Measurements from ENCODE around the gene FAF1.

Gene FAF1

DNA sequence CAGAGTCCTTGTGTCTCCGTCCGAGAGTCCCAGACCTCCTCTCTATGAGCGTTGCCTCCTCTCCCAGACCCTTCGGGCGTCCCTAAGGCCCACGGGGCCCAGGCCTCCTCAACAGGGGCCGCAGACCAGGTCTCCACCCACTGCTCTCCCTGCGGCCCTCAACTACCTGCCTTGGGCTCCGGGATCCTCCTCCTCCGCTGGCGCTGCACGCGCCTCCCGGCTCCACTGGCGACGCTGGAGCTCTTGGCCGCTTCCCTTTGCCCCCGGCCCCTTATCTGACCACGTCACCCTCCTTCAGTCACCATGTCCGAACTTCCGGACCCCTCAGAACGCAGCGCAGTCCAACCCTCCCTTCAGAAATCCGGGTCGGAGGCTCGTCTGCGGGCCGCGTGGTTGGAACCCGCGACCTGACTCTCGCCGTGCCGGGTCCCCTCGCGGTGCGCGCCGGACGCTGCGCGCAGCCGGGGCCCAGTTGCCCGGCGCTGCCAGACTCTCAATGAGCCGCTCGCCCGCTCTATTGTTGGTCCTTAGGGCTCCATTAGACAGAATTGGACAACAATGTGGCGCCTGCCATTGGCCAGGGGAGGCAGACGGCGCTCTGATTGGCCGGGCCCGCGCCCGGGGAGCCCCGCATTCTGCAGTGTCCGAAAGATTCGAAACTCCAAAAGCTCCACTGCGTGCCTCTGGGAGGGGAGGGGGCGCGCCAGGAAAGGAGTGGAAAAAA, 537.0 kb downstream of the FAF1 start, which contains the start of gene DMRTA2:
TSS of gene DMRTA2 (minus strand) at position 498 of the 724 bp plus-strand sequence. CDS start 1,907 bp downstream, outside the sequence.
- H3K36me3 ChIP-seq (ENCODE audit: insufficient read depth, low read length): no peaks in the 10 kb centered on the region
- no peaks in the 10 kb centered on the region for H3K9me3 ChIP-seq (ENCODE audit: control insufficient read depth, insufficient read depth, low read length)
- H3K4me1 ChIP-seq (ENCODE audit: insufficient read depth, low read length): peaks cover 2% of the 10 kb centered on the region; the same call in 1 of the 2 replicates
- peak within 1 kb of the TSS; percentile 51 for H3K9ac ChIP-seq (ENCODE audit: low read depth, low read length)

GRCh38 chr1:50422675-50422945, 537.5 kb downstream of the FAF1 start:
- H3K36me3 ChIP-seq (ENCODE audit: insufficient read depth, low read length): no peaks in the 10 kb centered on the region
- peak overlapping the region; percentile 41; the same call in 1 of the 2 replicates for H3K9ac ChIP-seq (ENCODE audit: low read depth, low read length)
- H3K4me1 ChIP-seq (ENCODE audit: insufficient read depth, low read length): peaks cover 2% of the 10 kb centered on the region; the same call in 1 of the 2 replicates
- no peaks in the 10 kb centered on the region for H3K9me3 ChIP-seq (ENCODE audit: control insufficient read depth, insufficient read depth, low read length)

GRCh38 chr1:50421768-50422674, 538.0 kb downstream of the FAF1 start:
- no peaks in the 10 kb centered on the region for H3K9me3 ChIP-seq (ENCODE audit: control insufficient read depth, insufficient read depth, low read length)
- peak overlapping the region; percentile 41; the same call in 1 of the 2 replicates for H3K9ac ChIP-seq (ENCODE audit: low read depth, low read length)
- H3K36me3 ChIP-seq (ENCODE audit: insufficient read depth, low read length): no peaks in the 10 kb centered on the region
- peaks cover 2% of the 10 kb centered on the region; the same call in 1 of the 2 replicates for H3K4me1 ChIP-seq (ENCODE audit: insufficient read depth, low read length)

GRCh38 chr1:50421366-50421748, 538.7 kb downstream of the FAF1 start:
- H3K36me3 ChIP-seq (ENCODE audit: insufficient read depth, low read length): no peaks in the 10 kb centered on the region
- H3K9ac ChIP-seq (ENCODE audit: low read depth, low read length): peak overlapping the region; percentile 29; the same call in 1 of the 2 replicates
- no peaks in the 10 kb centered on the region for H3K9me3 ChIP-seq (ENCODE audit: control insufficient read depth, insufficient read depth, low read length)
- peaks cover 2% of the 10 kb centered on the region; the same call in 1 of the 2 replicates for H3K4me1 ChIP-seq (ENCODE audit: insufficient read depth, low read length)

DNA sequence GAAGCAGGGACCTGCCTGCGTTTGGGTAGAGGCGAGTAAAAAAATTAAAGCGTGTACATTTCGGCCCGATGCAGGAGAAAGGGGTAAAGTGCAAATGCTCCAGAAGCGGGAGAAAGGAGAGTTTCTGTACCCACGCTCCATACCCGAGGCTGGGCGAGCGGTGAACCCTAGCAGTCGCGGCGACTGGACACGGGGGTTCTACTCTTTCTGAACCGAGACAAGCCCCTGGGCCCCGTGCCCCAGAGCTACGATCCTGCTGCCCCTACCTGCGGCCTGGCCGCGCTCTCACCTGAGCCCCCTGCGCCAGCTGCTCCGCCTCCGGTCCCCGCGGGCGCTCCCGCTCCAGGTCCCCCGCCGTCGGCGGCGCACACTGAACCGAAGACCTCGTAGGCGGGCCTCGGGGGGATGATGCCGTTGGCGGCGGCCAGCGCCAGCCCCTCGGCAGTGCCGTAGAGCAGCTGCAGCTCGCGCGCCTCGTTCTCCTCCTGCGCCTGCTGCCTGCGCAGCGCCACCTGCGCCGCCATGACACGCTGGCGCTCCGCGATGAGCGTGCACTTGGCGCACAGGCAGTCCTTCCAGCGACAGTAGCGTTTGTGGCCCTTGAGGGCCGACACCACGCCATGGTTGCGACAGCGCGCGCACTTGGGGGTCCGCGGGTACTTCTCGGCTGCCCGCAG, 539.2 kb downstream of the FAF1 start:
- H3K4me1 ChIP-seq (ENCODE audit: insufficient read depth, low read length): peaks cover 2% of the 10 kb centered on the region; the same call in 1 of the 2 replicates
- H3K9me3 ChIP-seq (ENCODE audit: control insufficient read depth, insufficient read depth, low read length): no peaks in the 10 kb centered on the region
- no peaks in the 10 kb centered on the region for H3K36me3 ChIP-seq (ENCODE audit: insufficient read depth, low read length)
- H3K9ac ChIP-seq (ENCODE audit: low read depth, low read length): peak overlapping the region; percentile 29; the same call in 1 of the 2 replicates

- no peak overlapping the region; the same call in 1 of the 2 replicates for H3K9ac ChIP-seq (ENCODE audit: low read depth, low read length)
- no peaks in the 10 kb centered on the region for H3K36me3 ChIP-seq (ENCODE audit: insufficient read depth, low read length)
- peaks cover 2% of the 10 kb centered on the region; the same call in 1 of the 2 replicates for H3K4me1 ChIP-seq (ENCODE audit: insufficient read depth, low read length)
- H3K9me3 ChIP-seq (ENCODE audit: control insufficient read depth, insufficient read depth, low read length): no peaks in the 10 kb centered on the region
Measured at GRCh38 chr1:50419907-50420677, 540.0 kb downstream of the FAF1 start.

DNA sequence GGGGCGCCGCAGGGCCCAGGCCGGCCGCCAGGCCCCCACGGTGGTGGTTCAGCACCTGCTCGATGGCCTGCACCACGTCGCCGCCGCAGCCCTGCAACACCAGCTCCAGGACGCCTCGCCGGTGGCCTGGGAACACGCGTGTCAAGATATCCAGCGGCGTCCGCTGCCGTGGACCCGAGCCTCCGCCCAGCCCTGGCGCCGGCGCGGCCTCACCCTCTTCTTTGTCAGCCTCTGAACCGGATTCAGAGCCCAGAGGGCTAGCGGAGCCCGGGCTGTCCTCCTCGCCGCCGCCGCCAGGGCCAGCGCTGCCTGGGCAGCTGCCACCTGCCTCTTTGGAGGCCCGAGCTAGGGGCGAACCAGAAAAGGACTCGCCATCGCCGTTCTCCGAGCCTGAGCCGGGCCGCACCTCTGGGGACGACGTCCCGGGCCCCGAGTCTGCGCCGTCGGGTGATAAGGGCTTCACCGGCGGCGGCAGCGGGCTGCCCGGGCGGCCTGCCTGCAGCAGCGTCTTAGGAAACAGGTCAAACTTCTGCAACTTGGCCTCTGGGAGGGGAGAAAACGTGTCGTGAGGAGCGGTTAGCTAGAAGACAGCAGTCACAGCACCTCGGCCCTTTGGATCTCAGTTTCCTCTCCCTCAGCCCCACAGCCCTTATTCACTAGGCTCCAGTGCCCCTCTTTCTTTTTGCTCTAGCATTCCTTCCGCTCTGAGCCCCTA, 540.7 kb downstream of the FAF1 start:
- Histone ChIP-seq H3K9ac (ENCODE audit: low read depth, low read length) (peak overlapping the region; percentile 47; the same call in 1 of the 2 replicates), H3K4me1 (ENCODE audit: insufficient read depth, low read length) (no peaks in the 10 kb centered on the region), H3K9me3 (ENCODE audit: control insufficient read depth, insufficient read depth, low read length) (no peaks in the 10 kb centered on the region), H3K36me3 (ENCODE audit: insufficient read depth, low read length) (no peaks in the 10 kb centered on the region)

DNA sequence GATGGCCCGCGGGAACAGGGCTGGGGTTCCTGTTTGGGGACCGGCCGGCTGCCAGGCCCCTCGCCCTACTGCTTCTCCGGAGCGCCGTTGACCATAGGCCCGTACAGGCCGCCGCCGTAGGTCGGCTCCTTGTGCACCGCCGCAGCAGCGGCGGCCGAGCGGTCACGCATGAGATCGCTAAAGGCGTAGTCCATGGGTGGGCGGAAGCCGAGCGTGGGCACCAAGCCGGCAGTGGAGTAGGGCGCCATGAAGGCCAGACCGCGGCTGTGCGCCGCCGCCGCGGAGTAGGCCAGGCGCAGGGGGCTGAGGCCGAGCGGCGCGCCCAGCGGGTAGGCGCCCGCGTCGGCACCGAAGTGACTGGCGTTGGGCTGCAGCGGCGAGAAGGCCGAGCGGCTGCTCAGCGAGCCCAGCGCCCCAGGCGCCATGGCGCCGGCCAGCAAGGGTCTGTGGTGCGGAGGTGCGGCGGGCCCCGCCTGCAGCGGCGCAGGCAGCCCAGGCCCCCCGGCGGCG, 541.4 kb downstream of the FAF1 start:
- H3K9me3 ChIP-seq (ENCODE audit: control insufficient read depth, insufficient read depth, low read length): no peaks in the 10 kb centered on the region
- H3K4me1 ChIP-seq (ENCODE audit: insufficient read depth, low read length): no peaks in the 10 kb centered on the region
- H3K36me3 ChIP-seq (ENCODE audit: insufficient read depth, low read length): no peaks in the 10 kb centered on the region
- peak overlapping the region; percentile 47; the same call in 1 of the 2 replicates for H3K9ac ChIP-seq (ENCODE audit: low read depth, low read length)

- Histone ChIP-seq H3K9ac (ENCODE audit: low read depth, low read length) (no peak overlapping the region; the same call in 1 of the 2 replicates), H3K36me3 (ENCODE audit: insufficient read depth, low read length) (no peaks in the 10 kb centered on the region), H3K4me1 (ENCODE audit: insufficient read depth, low read length) (no peaks in the 10 kb centered on the region), H3K9me3 (ENCODE audit: control insufficient read depth, insufficient read depth, low read length) (no peaks in the 10 kb centered on the region)
Measured at GRCh38 chr1:50417946-50418599, 542.0 kb downstream of the FAF1 start.

DNA sequence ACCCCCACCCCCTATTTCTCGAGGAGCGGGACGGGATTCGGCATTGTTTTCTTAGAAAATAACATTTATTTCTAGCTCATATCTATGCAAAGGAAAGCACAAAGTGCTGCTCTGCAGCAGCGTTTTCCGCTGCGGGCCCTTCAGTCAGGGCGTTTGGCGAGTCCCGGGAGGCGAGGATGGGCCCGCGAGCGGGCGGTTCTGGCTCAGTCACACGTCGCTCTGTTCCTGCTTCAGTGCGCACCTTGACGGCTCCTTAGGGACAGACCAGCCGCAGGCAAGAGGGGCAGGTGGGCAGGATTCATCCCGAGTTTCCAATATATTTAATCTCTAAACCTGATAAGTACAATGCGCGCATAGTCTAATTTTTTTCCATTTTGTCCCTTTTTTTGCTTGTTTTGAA, 542.6 kb downstream of the FAF1 start:
- Histone ChIP-seq H3K9ac (ENCODE audit: low read depth, low read length) (peak overlapping the region; percentile 48; the same call in 1 of the 2 replicates), H3K36me3 (ENCODE audit: insufficient read depth, low read length) (no peaks in the 10 kb centered on the region), H3K4me1 (ENCODE audit: insufficient read depth, low read length) (no peaks in the 10 kb centered on the region), H3K9me3 (ENCODE audit: control insufficient read depth, insufficient read depth, low read length) (no peaks in the 10 kb centered on the region)

DNA sequence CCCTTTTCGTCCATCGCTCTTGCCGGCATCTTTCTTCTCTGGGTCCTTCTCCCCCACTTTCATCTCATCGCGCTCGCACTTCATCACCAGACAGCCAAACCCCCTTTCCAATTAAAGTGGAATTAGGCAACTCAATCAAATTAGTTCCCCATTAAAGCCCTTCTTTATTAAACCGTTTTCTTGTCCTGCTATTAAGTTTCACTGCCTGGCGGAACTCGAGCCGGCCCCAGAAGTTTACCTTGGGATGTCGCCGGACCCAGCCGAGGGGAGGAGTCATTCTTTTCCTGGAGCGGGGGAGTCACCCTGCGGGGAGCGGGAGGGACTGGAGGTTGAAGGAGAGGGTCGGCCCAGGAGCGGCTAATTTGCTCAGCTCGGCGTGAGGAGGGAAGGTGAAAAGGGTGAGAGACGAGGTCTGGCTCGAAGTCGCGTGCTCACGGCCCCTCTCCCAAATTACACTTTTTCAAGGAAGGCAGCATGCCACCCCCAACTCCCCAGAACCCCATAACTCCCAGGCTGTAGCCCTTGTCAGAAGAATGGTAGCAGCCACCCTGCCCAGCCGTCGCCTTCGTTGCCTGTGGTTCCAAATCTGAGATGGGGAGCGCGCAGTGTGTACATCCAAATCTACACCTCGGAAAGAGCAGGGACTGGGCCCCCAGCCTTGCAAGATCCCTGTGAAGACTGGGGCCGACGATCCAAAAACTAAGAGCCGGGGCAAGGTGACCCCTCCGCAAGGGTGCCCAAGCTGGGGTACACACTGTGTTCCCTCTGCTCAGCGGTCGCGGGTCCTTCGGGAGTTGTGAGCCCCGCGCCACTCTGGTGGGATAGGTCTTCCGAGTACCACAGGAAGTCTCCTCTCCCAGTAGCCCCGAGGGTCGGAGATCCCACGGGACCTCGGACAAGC, 543.3 kb downstream of the FAF1 start:
- H3K4me1 ChIP-seq (ENCODE audit: insufficient read depth, low read length): no peaks in the 10 kb centered on the region
- H3K9me3 ChIP-seq (ENCODE audit: control insufficient read depth, insufficient read depth, low read length): no peaks in the 10 kb centered on the region
- H3K36me3 ChIP-seq (ENCODE audit: insufficient read depth, low read length): no peaks in the 10 kb centered on the region
- peak overlapping the region; percentile 48; the same call in 1 of the 2 replicates for H3K9ac ChIP-seq (ENCODE audit: low read depth, low read length)

GRCh38 chr1:50416150-50416527, 543.9 kb downstream of the FAF1 start:
- Histone ChIP-seq H3K4me1 (ENCODE audit: insufficient read depth, low read length) (no peaks in the 10 kb centered on the region), H3K9me3 (ENCODE audit: control insufficient read depth, insufficient read depth, low read length) (no peaks in the 10 kb centered on the region), H3K9ac (ENCODE audit: low read depth, low read length) (peak overlapping the region; percentile 48; the same call in 1 of the 2 replicates), H3K36me3 (ENCODE audit: insufficient read depth, low read length) (no peaks in the 10 kb centered on the region)
